Measurements from ENCODE around the gene SORCS2. TPM values are rescaled to one million over a fixed set of nuclear protein-coding genes. Genes with fewer than 3 reads are reported as not detected.

Gene SORCS2
- total RNA-seq, 2 donors from 2014 or later: 1.5 to 1.7 TPM

- H3K4me3 ChIP-seq: no peak overlapping the region
- no peaks in the 10 kb centered on the region for H3K27me3 ChIP-seq
- no peak overlapping the region for H3K27ac ChIP-seq
- no peaks in the 10 kb centered on the region for H3K36me3 ChIP-seq
- H3K9me3 ChIP-seq: no peaks in the 10 kb centered on the region
- no peak for TF ChIP-seq CTCF (IDR thresholded peaks at IDR 0.05)
- H3K4me1 ChIP-seq: no peaks in the 10 kb centered on the region
- DNase-seq (ENCODE audit: low spot score): no peak
Observed at GRCh38 chr4:7475207-7475606, 282.9 kb downstream of the SORCS2 start.

GRCh38 chr4:7476820-7477219, 284.5 kb downstream of the SORCS2 start:
- H3K36me3 ChIP-seq: no peaks in the 10 kb centered on the region
- no peaks in the 10 kb centered on the region for H3K27me3 ChIP-seq
- TF ChIP-seq CTCF (IDR thresholded peaks at IDR 0.05): no peak
- no peaks in the 10 kb centered on the region for H3K4me1 ChIP-seq
- H3K9me3 ChIP-seq: no peaks in the 10 kb centered on the region
- no peak for DNase-seq (ENCODE audit: low spot score)
- no peak overlapping the region for H3K4me3 ChIP-seq
- no peak overlapping the region for H3K27ac ChIP-seq

GRCh38 chr4:7477695-7478094, 285.4 kb downstream of the SORCS2 start:
- TF ChIP-seq CTCF (IDR thresholded peaks at IDR 0.05): no peak
- H3K36me3 ChIP-seq: no peaks in the 10 kb centered on the region
- H3K27me3 ChIP-seq: no peaks in the 10 kb centered on the region
- H3K4me1 ChIP-seq: no peaks in the 10 kb centered on the region
- H3K4me3 ChIP-seq: no peak overlapping the region
- no peak for DNase-seq (ENCODE audit: low spot score)
- H3K9me3 ChIP-seq: no peaks in the 10 kb centered on the region
- H3K27ac ChIP-seq: no peak overlapping the region

- Histone ChIP-seq H3K4me1 (no peaks in the 10 kb centered on the region), H3K9me3 (no peaks in the 10 kb centered on the region), H3K4me3 (no peak overlapping the region), H3K36me3 (no peaks in the 10 kb centered on the region), H3K27ac (no peak overlapping the region), H3K27me3 (no peaks in the 10 kb centered on the region)
- no peak for TF ChIP-seq CTCF (IDR thresholded peaks at IDR 0.05)
- no peak for DNase-seq (ENCODE audit: low spot score)
Observed at GRCh38 chr4:7478665-7479064, 286.3 kb downstream of the SORCS2 start.

- no peak for DNase-seq (ENCODE audit: low spot score)
- H3K9me3 ChIP-seq: no peaks in the 10 kb centered on the region
- H3K27me3 ChIP-seq: no peaks in the 10 kb centered on the region
- no peak overlapping the region for H3K4me3 ChIP-seq
- no peak overlapping the region for H3K27ac ChIP-seq
- H3K4me1 ChIP-seq: no peaks in the 10 kb centered on the region
- H3K36me3 ChIP-seq: no peaks in the 10 kb centered on the region
- TF ChIP-seq CTCF (IDR thresholded peaks at IDR 0.05): no peak
Observed at GRCh38 chr4:7480423-7480822, 288.1 kb downstream of the SORCS2 start.

- DNase-seq (ENCODE audit: low spot score): no peak
Observed at GRCh38 chr4:7481227-7481626, 288.9 kb downstream of the SORCS2 start.

More at GRCh38 chr4:7481227-7481626, 288.9 kb downstream of the SORCS2 start:
- Histone ChIP-seq H3K4me3 (no peak overlapping the region), H3K27me3 (no peaks in the 10 kb centered on the region), H3K9me3 (no peaks in the 10 kb centered on the region), H3K4me1 (no peaks in the 10 kb centered on the region), H3K36me3 (no peaks in the 10 kb centered on the region), H3K27ac (no peak overlapping the region)
- no peak for TF ChIP-seq CTCF (IDR thresholded peaks at IDR 0.05)
